ENCODE measurements around the gene SYTL5.

Gene SYTL5

DNA sequence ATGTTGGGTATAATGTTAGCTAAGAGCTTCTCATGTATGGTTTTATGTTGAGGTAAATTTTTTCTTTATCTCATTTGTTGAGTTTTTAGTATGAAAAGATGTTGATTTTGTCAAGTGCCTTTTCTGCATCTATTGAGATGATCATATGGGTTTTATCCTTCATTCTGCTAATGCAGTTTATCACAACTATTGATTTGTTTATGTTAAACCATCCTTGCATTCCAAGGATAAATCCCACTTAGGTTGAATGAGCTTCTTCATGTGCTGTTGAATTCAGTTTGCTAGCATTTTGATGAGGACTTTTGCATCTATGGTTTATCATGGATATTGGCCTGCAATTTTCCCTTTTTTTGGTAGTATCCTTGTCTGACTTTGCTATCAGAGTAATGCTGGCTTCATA lies 93.3 kb downstream of the SYTL5 start:
- DNase-seq, result no peak

DNA sequence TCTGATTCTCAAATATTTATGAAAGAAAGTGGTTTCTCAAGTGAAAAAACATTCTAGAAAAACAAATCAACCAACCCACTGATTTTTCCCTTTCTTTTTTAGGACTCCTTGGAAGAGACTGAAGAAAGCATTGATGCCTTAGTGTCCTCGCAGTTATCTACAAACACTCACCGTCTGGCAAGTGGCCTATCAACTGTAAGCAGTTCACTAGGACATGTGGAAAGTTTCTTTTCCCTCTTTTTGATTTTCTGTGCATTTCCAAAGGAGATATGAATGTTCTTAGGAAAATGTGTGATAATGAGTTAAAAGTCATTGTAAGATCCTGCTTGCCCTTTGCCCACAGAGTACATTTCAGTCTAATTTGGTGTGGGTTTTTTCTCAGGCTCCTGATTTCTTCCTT lies 95.9 kb downstream of the SYTL5 start:
- no peak for DNase-seq

DNA sequence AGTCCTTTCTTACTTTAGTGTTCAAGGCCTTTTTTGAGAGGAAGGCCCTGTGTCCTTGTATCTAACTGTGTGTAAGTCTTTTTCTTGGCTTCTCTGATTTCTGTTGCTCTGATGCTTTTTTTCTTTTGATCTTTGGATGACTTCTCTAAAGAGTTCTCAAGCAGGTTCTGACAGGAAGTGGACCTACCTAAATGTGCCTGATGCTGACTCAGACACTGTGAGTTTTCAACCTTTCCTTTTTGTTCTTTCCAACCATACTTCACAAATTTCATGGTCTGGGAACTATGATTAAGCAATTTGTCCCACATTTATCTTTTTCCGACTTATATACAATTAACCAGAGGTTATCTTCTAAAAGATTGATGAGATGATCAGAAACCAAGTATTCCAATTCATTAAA lies 96.5 kb downstream of the SYTL5 start:
- no peak for DNase-seq

DNA sequence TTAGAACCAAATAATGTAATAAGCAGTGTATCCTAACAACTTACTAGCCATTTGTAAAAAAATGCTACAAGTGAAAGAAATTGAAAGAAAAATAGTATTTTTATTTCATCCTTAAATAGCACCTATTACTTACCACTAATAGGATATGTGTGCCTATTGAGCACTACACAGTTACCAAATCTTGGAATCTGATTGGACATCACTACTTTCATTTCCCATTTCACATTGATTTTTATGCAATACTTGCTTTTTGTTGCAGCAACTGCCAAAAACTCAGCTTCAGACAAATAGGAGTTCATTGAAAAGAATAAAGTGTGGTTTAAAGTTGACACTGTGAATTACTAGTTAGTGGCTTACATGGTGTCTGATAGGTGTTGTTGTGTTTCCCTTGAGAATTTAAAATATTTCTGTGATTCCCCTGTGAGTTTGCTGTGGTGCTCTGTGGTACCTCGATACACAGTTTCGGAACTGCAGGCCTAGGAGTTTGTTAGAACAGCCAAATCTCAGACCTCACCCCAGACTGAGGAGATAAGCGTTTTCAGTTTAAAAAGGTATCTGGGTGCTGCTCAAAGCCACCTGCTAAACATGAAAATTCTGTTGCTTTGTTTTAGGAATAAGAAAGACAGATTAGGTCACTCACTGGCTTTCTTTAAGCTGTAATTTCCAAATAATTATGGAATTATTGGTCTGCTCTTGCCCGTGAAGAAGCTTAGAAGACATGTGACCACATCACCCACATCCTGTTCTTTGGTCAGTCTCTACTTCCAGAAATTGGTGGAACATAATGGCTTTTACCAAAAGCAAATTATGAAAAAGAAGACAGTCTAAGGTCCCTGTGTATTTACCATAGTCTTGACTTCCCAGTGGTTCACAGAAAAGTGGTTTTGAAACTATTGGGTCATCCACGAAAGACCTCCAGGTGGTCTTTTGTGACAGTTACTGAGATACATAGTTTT lies 97.8 kb downstream of the SYTL5 start:
- DNase-seq, result no peak

DNA sequence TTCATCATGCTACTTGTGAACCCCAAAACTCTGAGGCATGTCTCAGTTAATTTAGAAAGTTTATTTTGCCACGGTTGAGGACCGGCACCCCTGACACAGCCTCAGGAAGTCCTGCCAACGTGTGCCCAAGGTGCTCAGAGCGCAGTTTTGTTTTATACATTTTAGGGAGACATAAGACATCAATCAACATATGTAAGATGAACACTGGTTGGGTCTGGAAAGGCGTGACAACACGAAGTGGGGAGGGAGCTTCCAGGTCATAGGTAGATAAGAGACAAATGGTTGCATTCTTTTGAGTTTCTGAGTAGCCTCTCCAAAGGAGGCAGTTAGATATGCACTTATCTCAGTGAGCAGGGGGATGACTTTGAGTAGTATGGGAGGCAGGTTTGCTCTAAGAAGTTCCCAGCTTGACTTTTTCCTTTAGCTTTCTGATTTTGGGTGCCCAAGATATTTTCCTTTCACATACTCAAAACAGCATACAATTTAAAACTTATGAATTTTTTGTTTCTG lies 98.9 kb downstream of the SYTL5 start:
- DNase-seq, result no peak

DNA sequence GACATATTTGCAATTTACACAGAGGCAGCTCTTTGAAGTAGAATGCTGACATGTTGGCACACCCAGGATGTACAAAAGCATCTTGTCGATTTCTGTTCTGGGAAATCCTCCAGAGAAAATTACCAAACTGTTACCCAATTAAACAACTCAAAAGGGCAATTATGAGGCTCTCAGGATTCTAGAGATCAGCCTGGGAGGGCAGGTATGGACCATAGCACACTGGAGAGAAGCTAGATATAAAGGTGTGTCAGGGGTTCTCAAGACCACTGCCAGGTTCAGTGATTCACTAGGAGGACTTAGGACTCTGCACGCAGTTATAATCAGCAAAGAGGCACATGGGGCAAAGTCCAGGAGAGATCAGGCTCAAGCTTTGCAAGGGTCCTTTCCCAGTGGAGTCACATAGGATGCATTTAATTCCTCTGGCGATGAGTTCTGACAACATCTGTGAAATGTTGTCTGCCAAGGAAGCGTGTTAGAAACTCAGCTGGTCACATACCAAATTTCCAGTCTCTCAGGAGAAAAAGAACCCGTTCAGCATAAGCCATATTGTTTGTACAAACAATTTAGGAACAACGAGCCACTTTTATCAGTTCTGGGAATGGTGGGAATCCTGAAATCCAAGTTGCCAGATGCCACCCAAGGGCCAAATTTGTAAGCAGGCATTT lies 100.8 kb downstream of the SYTL5 start:
- no peak for DNase-seq

DNA sequence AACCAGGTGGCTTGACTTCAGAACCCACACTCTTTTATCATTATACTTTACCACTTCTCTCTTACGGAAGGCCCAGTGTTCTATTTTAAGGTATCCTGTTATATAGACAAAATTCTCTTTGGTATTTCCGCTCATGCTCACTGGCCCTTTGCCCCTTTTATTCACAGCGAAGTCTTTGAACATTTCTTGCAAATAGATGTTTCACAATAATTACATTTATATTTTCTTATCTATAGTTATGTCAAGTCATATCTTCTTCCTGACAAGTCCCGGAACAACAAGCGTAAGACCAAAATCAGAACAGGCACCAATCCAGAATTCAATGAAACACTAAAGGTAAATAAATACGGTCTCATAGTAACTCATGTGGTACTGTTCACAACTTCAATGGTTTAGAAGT lies 102.0 kb downstream of the SYTL5 start:
- no peak for DNase-seq

DNA sequence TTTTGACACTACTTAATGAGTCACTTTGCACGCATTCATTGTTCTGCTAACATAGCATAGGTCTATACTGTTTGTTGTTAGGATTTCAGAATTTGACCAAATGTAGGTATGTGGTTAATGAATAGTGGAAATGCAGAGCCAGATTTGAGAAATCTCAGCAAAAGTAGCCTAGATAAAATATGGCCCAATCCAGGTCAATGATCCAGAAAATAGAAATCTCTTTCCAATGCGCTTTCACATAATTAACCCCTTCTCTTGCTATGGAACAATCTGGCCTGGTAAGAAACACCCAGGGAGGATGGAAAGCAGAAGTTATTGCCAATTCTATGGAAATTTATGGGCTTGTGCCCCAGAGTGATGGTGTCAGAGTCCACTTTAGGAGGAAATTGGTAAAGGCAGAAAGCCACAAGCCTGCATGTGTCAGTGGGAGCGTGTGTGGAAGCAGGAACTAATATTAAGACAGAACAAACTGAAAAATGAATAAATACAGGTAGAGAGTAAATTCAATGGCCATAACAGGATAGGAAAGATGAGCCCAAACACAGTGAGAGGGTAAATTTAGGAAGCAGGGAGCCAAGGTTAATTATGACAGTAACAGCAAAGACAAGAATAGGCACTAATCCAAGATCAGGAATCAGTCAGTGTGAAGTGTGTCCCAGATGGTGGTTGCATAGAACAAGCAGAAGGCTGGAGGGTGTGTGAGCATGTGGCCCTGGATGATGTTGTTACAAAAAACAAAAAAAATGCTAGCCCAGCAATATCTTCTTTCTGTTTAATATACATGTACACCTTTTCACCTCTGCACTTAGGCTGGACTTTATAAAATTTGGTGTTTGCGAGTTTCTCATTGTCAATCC lies 102.9 kb downstream of the SYTL5 start:
- no peak for DNase-seq

DNA sequence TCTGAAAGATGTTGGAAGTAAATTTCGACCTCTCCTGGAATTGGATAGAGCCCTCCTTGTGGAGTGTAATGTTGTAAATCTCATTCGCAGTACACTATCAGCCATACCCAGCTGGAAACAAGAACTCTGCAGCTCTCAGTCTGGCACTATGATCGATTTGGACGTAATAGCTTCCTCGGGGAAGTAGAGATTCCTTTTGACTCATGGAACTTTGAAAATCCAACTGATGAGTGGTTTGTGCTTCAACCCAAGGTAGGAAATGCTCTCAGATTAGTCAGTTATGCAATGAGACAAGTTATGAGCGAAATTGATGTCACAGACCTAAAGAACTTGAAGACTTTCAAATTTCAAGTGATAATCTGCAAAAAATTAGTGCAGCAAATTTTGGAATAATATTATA lies 103.9 kb downstream of the SYTL5 start:
- no peak for DNase-seq

DNA sequence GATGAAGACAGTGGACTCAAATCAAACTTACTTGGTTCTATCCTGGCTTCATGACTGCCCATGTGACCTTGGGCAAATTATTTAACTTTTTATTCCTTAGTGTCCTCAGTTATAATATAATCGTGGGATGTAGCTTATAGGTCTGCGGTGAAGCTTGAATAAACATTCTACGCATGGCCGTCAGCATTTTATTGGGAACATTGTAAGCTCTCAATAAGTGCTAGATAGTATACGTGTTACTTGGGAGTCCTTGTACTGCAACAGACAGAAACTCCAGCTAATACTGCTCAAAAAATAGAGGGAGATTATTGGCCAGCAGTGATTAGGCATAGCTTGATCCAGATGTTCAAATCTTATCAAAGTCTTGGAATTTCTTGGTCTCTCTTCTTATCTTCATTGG lies 104.8 kb downstream of the SYTL5 start:
- no peak for DNase-seq

DNA sequence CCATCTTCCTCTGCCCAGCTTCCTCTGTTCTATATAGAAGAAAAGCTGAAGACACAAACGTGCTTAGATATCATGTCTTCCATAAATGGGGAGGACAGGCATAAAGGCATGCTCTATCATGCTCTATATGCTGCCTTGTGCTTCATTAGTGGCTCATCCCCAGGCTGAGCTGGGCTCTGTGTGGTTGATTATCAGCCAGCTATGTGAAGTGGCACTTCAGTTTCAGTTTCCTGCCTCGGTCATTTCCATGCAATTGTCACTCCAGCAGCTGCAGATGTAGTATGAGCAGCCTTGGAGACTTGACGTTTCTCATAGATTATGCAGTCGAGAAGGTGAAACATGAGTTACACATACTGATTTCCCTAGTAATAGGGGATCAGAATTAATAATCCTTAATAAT lies 106.2 kb downstream of the SYTL5 start:
- no peak for DNase-seq

DNA sequence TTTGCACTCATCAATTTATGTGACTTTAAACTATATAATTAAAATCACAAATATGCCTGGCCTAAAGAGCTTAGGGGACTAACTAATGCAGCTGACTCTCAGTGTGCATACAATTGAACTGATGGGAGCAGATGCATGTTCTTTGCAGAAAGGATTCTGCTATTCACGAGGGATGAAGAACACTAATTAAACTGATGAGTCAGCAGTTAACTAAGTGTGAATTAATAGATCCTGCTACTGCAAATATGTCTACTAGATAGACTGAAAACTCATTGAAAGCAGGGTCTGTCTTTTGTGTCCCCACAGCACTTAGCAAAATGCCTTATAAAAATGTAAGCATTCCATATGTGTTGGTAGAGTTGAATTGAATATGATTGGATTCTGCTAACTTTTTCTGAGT lies 110.4 kb downstream of the SYTL5 start:
- DNase-seq, result no peak

DNA sequence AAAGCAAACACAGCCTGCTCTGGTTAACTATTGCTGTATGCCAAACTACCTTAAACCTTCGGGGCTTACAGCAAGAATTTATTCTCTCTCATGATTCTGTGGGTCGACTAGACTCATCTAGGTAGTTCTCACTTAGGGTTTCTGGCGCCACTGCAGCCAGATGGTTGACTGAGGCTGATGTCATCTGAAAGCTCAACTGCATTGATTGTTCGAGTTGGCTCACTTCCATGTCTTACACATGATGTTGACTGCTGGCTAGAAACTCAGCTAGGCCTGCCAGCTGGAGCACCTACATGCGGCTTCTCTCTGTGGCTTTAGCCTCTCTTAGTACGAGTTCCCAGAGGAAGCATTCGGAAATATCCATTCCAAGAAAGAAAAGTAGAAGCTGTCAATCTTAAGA lies 111.1 kb downstream of the SYTL5 start:
- DNase-seq, result no peak

DNA sequence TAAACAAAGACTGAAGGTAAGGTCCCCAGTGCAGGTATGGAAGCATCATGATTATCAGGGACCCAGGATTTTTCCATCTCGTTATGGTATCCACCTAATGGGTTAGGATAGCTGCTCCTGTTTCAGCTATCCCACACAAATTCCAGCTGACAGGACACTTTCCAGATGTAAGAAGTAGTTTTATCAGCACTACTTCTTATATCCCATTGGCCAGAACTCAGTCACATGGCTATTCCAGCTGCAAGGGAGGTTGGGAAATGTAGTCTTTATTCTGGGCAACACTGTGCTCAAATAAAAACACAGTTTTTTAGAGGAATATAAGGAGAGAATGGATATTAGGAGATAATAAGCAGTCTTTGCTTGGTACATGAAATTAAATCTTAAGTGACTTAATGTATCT lies 117.6 kb downstream of the SYTL5 start:
- DNase-seq, result no peak

DNA sequence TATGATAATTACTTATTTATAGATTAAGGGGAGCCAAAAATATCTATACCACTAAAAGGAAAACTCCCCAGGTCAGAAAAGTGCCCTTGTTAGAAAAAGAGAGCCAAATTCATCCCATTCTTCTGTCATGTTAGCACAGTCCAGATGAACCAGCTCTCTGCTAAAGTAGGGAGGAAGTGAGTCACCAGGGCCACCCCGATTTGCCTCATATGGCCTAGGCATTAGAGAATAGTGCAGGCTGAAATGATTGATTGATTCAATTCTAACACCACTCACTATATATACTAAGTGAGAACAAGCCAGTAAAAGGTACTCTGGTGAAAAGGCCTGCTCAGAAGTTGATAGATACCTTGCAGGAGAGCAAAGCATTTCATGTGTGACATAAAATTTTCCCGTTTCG lies 119.8 kb downstream of the SYTL5 start:
- no peak for DNase-seq

DNA sequence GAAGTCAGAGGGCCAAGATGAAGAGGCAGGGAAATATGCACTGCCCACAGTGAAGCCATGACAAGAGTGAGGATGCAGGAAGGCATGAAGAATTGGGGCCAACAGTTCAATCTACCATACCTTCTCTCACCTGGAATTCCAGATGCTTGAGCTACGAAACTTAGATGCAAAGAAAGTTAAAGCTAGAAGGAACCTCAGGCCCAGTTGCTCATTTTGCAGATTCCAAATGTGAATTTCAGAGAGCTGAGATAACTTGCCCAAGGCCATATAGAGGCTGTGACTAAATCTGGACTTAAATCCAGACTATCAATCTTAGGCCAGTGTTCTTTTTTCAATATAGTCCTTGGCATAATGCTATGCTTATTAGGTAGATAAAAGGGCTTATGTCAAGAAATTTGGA lies 121.6 kb downstream of the SYTL5 start:
- no peak for DNase-seq

DNA sequence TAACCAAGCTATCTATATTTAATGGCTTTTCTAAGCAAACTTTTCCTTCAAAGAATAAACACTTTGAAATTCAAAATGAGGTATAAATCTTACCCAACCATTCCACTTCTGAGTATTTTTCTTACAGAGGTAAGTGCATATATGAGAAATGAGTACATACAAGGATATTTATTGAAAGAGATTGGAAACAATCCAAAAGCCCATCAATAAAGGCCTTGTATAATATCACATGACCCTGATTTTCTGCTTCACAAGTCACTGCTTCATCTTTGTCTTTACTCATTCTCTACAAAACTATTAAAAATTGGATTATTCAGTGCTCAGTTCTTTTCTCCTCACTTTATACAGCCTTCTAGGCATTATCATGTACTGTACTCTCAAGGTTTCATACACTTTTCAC lies 123.0 kb downstream of the SYTL5 start:
- no peak for DNase-seq

DNA sequence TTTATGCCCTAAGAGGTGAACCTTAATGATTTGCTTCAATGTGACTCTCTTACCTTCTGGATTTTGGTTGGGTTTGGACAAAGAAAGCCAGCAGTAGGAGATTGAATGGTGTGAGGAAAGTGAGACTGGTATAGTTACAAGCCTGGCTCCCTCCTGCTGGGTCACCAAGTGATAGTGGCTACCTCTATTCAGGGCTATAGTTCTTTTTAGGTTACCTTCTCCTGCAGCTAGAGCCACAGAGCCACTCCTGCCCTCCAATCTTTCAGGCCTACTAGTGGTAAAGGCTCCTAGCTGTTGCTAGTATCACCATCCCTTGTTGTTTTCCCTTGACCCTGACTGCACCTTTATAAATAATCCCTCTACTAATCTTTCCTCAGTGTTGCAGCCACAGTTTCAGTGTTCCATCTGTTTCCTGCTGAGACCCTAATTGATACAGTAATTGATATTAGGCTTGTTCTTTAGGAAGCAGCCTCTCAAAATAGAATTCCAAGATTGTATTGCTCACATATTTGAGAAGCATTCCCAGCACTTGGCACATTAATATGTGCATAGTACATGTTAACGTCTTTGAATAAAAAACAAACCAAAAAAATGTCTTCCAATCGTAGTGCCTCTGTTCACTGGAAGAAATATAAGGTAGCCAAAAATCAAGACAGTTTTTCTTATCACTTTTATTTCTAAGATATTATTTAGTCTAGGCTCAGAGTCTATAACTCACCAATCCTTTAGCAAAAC lies 132.0 kb downstream of the SYTL5 start:
- DNase-seq, result no peak

DNA sequence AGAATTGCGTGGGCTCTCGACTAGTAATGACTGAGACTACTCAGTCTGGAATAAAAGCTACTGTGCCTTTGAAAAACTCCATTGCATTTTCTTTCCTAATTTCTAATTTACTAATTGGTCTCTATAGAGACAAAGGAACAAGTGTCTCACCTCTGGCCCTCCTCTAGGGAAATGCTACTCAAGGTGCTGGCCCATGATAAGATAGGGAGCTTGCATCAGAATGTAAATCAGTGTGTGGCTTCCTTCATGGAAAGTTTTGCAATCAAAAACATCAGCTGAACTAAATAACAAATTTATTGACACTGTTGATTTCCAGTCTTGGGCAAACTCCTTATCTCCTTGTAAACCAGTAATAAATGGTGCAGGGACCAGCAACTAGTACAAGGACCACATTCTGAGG lies 132.5 kb downstream of the SYTL5 start:
- DNase-seq, result no peak

DNA sequence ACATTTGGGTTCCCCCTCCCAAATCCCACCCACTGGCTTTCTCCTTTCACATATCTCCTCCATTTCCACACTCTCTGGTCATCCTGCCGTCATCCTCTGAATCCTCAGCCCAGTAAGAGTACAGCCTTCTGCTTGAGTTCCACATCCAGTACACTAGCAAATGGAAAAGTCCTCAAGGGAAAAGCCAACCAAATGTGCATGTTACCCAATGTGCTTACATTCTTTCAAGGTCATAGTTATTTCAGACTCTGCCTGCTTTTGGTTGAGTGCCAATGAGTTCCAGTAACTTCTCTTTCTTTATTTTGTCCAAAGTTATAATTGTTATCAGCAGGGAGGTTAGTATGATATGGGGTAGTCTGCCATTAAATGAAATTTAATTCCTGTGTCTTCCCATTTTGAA lies 136.3 kb downstream of the SYTL5 start:
- DNase-seq, result no peak

DNA sequence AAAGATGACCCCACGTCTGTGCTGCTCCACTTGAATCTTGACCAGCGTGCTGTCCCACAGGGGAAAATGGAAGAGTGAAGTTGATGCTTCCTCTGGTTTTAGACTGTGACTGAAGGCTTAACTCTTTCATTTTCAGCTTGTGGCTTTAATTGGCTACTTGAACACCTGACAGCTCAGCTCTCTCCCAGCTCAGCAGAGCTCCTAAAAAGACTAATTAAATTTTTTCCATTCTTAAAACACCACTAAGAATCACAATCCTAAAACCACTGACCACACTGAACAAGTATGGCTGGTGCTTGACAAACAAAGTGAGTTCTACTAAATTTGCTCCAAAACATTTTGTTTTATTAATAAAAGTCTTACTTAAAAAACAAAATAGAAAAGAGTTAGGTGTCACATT lies 142.7 kb downstream of the SYTL5 start:
- no peak for DNase-seq

DNA sequence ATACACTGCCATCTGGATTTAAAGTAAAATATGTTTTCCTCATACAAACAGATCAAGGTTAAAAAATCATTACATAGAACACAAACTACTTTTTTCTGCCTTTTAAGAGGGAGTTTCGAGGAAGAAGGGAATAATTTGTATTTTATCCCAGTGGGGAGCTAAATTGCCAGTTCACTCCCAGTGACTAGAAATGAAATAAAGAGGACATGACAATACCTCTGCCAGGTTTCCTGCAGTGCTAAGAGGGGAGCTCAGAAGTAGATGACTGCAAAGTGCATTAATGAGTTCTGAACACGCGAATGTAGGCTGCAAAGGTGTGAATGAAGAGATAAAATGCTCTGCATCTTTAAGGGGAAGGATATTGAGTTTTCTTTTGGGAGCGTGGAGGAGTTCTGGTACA lies 144.6 kb downstream of the SYTL5 start:
- no peak for DNase-seq

DNA sequence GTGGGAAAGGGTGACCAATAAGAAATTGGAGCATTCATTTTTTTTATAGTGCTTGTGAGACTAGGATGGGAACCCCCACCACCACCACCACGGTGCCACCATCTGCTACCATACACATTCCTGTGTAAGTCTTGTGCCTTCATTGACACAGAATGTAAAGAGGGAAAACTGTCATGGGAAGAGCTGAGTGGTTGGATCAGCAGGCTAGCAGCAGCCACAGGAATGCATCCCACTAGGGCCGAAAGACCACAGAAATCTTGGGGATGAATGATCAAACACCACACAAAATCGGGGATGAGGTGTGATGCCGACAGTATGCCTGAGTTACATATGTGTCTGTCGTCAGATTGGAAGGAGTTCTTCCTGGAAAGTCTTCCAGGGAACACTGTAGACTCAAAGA lies 145.1 kb downstream of the SYTL5 start:
- DNase-seq, result no peak
